Peyer's patch (tissue), 4 donors: ENCODE measurements around the gene KIF21A.

Experiments used
- POLR2A ChIP-seq, 2 donors: fragments of 450-650 bp; IDR thresholded peaks; one replicate each; pipeline ENCODE4 v1.5.1; 2017; ENCODE audit warnings: antibody characterized with exemption in 2 of 2, mild to moderate bottlenecking in 2 of 2, moderate library complexity in 2 of 2
- TF ChIP-seq, protein P1 (sequence below), 6 experiments: fragments of 450-650 bp in 4 of 6; fragments of 200-600 bp in 2 of 6; sonication (generic) in 1 of 6; IDR thresholded peaks; one replicate each; pipeline ENCODE4 v1.5.1; 2017 to 2019; ENCODE audit warnings: antibody characterized with exemption in 6 of 6, mild to moderate bottlenecking in 3 of 6, moderate library complexity in 1 of 6

DNA sequence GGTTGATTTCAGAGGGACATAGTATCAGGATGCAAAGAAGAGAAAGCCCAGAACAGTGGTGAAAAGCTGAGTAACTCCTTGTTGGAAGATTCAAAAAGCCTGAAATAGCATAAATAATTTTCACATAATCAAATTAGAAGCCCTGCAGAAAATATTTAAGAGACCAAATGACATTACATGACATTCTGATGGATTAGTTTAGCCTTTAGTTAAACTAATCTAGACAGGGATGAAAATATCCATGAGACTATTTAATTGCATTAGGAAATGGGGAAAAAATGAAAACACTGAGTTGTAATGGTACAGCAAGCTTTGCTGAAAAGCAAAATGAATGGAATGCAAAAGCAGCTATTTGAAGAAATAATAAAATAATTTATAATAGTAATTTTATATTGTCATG, 91.8 kb downstream of the KIF21A start:
- TF ChIP-seq, protein P1, sequence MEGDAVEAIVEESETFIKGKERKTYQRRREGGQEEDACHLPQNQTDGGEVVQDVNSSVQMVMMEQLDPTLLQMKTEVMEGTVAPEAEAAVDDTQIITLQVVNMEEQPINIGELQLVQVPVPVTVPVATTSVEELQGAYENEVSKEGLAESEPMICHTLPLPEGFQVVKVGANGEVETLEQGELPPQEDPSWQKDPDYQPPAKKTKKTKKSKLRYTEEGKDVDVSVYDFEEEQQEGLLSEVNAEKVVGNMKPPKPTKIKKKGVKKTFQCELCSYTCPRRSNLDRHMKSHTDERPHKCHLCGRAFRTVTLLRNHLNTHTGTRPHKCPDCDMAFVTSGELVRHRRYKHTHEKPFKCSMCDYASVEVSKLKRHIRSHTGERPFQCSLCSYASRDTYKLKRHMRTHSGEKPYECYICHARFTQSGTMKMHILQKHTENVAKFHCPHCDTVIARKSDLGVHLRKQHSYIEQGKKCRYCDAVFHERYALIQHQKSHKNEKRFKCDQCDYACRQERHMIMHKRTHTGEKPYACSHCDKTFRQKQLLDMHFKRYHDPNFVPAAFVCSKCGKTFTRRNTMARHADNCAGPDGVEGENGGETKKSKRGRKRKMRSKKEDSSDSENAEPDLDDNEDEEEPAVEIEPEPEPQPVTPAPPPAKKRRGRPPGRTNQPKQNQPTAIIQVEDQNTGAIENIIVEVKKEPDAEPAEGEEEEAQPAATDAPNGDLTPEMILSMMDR (IDR thresholded peaks at IDR 0.05) = no peak
- TF ChIP-seq POLR2A (IDR thresholded peaks at IDR 0.05) = no peak
